GM12878 (cell line): ENCODE data around the gene AHCY. TPM values are rescaled to one million over a fixed set of nuclear protein-coding genes. Genes with fewer than 3 reads are reported as not detected.

ENCODE experiments used
- ATAC-seq: fragments of 200-7000 bp; cut with Tn5 transposase; 3 replicates; pipeline ENCODE4 v1.9.1; 2020; ENCODE audit warnings: mild to moderate bottlenecking, moderate library complexity
- BruUV-seq: library from RNA; stranded (reverse); fragments of 400-500 nt; replicated peaks from 2 replicates; lab custom pipeline; 2021; lab: Mats Ljungman, UMichigan
- CTCF ChIA-PET: fragments of 300-600 bp; sonication (Branson Sonifier 250); formaldehyde crosslinking; extraction: SDS; loops from one replicate; lab custom pipeline; 2021; ENCODE audit warnings: inconsistent platforms; lab: Yijun Ruan, JAX
- POLR2A ChIA-PET: fragments of 350-600 bp; formaldehyde crosslinking; extraction: SDS; loops from one replicate; lab custom pipeline; 2021; ENCODE audit warnings: inconsistent platforms; lab: Charles Lee
- RAD21 ChIA-PET: fragments of 300-600 bp; sonication (Branson Sonifier 250); formaldehyde crosslinking; loops from one replicate; lab custom pipeline; 2023; ENCODE audit warnings: antibody characterized with exemption; ENCODE audit not compliant: unreplicated experiment; lab: Charles Lee
- SMC1A ChIA-PET: fragments of 300-600 bp; sonication (Branson Sonifier 250); formaldehyde crosslinking; loops from one replicate; lab custom pipeline; 2023; ENCODE audit not compliant: unreplicated experiment, uncharacterized antibody; lab: Charles Lee
- DNase-seq: peaks from one replicate; pipeline ENCODE4 v3.0.0-alpha.2; 2011; ENCODE audit warnings: low read depth, low spot score
- FAIRE-seq: peaks from 3 replicates; lab custom pipeline; 2011; peaks lifted over from hg19 to GRCh38; lab: Jason Lieb, UNC
- H2AFZ ChIP-seq: 2 replicates; pipeline ENCODE4 v1.6.0; 2011; ENCODE audit warnings: low read depth, low read length, control low read depth; ENCODE audit not compliant: control insufficient read depth
- H3K27ac ChIP-seq: 2 replicates; pipeline ENCODE4 v1.5.1; 2011; ENCODE audit warnings: control low read depth; ENCODE audit not compliant: control insufficient read depth, insufficient read depth
- H3K27me3 ChIP-seq, 2 experiments: replicated peaks in 1 of 2; 2 replicates each; pipeline versions ENCODE4 v1.6.0 to v1.6.1; 2011; ENCODE audit warnings: low read length in 1 of 2; ENCODE audit not compliant: control insufficient read depth in 2 of 2, insufficient read depth in 2 of 2
- H3K36me3 ChIP-seq, 2 experiments: 2 replicates each; pipeline ENCODE4 v1.5.1; 2011; ENCODE audit warnings: low read length in 1 of 2; ENCODE audit not compliant: control insufficient read depth in 2 of 2, insufficient read depth in 2 of 2
- H3K4me1 ChIP-seq: 2 replicates; pipeline ENCODE4 v1.6.1; 2011; ENCODE audit warnings: mild to moderate bottlenecking, low read length, moderate library complexity, mixed read lengths; ENCODE audit not compliant: control insufficient read depth, insufficient read depth
- H3K4me2 ChIP-seq: 2 replicates; pipeline ENCODE4 v1.6.0; 2011; ENCODE audit warnings: control low read depth; ENCODE audit not compliant: control insufficient read depth, insufficient read depth
- H3K4me3 ChIP-seq: fragments of 200-600 bp; sonication (generic); 2 replicates; pipeline ENCODE4 v1.5.1; 2016
- H3K79me2 ChIP-seq: 2 replicates; pipeline ENCODE4 v1.6.0; 2011; ENCODE audit warnings: low read length; ENCODE audit not compliant: control insufficient read depth, insufficient read depth
- H3K9ac ChIP-seq: 2 replicates; pipeline ENCODE4 v1.8.0; 2011; ENCODE audit warnings: low read length, control low read depth, mixed read lengths; ENCODE audit not compliant: control insufficient read depth, insufficient read depth
- H3K9me3 ChIP-seq: replicated peaks from 3 replicates; pipeline ENCODE4 v1.5.1; 2011; ENCODE audit warnings: mild to moderate bottlenecking, low read length; ENCODE audit not compliant: control insufficient read depth, insufficient read depth
- H4K20me1 ChIP-seq: 2 replicates; pipeline ENCODE4 v1.6.0; 2011; ENCODE audit not compliant: control insufficient read depth, insufficient read depth
- ATF3 ChIP-seq: IDR thresholded peaks from 2 replicates; pipeline ENCODE4 v1.6.1; 2011; ENCODE audit warnings: low read depth, mild to moderate bottlenecking, low read length, moderate library complexity, borderline replicate concordance; ENCODE audit errors: extremely low read depth
- BRCA1 ChIP-seq: IDR thresholded peaks from 2 replicates; pipeline ENCODE4 v1.6.1; 2011; ENCODE audit warnings: low read depth, low read length, improper control_type of control experiment
- ESRRA ChIP-seq: IDR thresholded peaks from 2 replicates; pipeline ENCODE4 v1.6.1; 2012; ENCODE audit warnings: mild to moderate bottlenecking, low read length, improper control_type of control experiment
- FOXM1 ChIP-seq: IDR thresholded peaks from 2 replicates; pipeline ENCODE4 v1.6.1; 2012; ENCODE audit warnings: low read depth, mild to moderate bottlenecking, inconsistent platforms, low read length, moderate library complexity
- JUND ChIP-seq: IDR thresholded peaks from 2 replicates; pipeline ENCODE4 v1.6.1; 2012; ENCODE audit warnings: low read depth, mild to moderate bottlenecking, low read length, improper control_type of control experiment, moderate library complexity
- KAT2A ChIP-seq: conservative IDR thresholded peaks from 2 replicates; pipeline ENCODE4 v1.6.1; 2011; ENCODE audit warnings: low read depth, low read length; ENCODE audit not compliant: control insufficient read depth
- KDM1A ChIP-seq: fragments of 200-600 bp; sonication (generic); IDR thresholded peaks from 2 replicates; pipeline ENCODE4 v1.6.1; 2016; ENCODE audit warnings: borderline replicate concordance
- NFIC ChIP-seq: IDR thresholded peaks from 2 replicates; pipeline ENCODE4 v1.6.1; 2012; ENCODE audit warnings: low read depth, mild to moderate bottlenecking, inconsistent platforms, low read length, moderate library complexity
- REST ChIP-seq: IDR thresholded peaks from 2 replicates; pipeline ENCODE4 v1.6.1; 2012; ENCODE audit warnings: mild to moderate bottlenecking, low read depth, low read length
- RUNX3 ChIP-seq: IDR thresholded peaks from 2 replicates; pipeline ENCODE4 v1.6.1; 2012; ENCODE audit warnings: low read length, inconsistent platforms
- TARDBP ChIP-seq: IDR thresholded peaks from 2 replicates; pipeline ENCODE4 v1.6.1; 2016; ENCODE audit warnings: borderline replicate concordance
- TCF12 ChIP-seq: IDR thresholded peaks from 2 replicates; pipeline ENCODE4 v1.6.1; 2011; ENCODE audit warnings: low read depth, mild to moderate bottlenecking, low read length
- TCF3 ChIP-seq: IDR thresholded peaks from 2 replicates; pipeline ENCODE4 v1.6.1; 2012; ENCODE audit warnings: low read depth, mild to moderate bottlenecking, low read length, borderline replicate concordance; ENCODE audit not compliant: insufficient read depth
- ZNF622 ChIP-seq: fragments of 450-650 bp; IDR thresholded peaks from 2 replicates; pipeline ENCODE4 v1.6.1; 2017; ENCODE audit warnings: mild to moderate bottlenecking, inconsistent platforms
- WGBS: methylation state at CpG from one replicate; pipeline ENCODE4 v1.1.6; 2016; ENCODE audit warnings: low lambda C conversion rate; ENCODE audit not compliant: insufficient replicate concordance, insufficient coverage; ENCODE audit errors: missing lambda C conversion rate; 5-methylcytosine and 5-hydroxymethylcytosine counted together
- in situ Hi-C: fragments of 300-500 bp; cut with MboI; formaldehyde crosslinking; loops from 9 replicates; pipeline ENCODE4 v1.14.3; 2018; ENCODE audit warnings: mixed read lengths
- intact Hi-C: fragments of 100-400 bp; cut with micrococcal nuclease; formaldehyde crosslinking; loops from one replicate; pipeline ENCODE4 v1.14.2; 2022; ENCODE audit not compliant: unreplicated experiment
- polyA plus RNA-seq, 11 experiments: library from polyadenylated mRNA; depleted of rRNA in 4 of 11; unstranded in 6 of 11; stranded (reverse) in 5 of 11; fragments of >200 nt; fragmentation: Nextera tagmentation in 4 of 11; fragmentation: Illumina TruSeq in 1 of 11; extraction: Ambion mirVana in 4 of 11; extraction: Trizol in 1 of 11; gene quantifications; 1 replicate in 1 of 11; 2 replicates in 10 of 11; pipeline versions ENCODE4 v1.2.1 to v1.2.3, GENCODE V29; 2011 to 2016; ENCODE audit warnings: inconsistent platforms in 2 of 11, missing spikeins in 2 of 11, low read depth in 1 of 11
- total RNA-seq, 4 experiments: library from RNA; depleted of rRNA in 3 of 4; stranded (reverse); fragments of >200 nt in 3 of 4; fragmentation: Illumina TruSeq in 1 of 4; extraction: Trizol in 1 of 4; gene quantifications; 2 replicates each; pipeline versions ENCODE4 v1.2.1 to v1.2.3, GENCODE V29; 2013 to 2021

The AHCY gene
- total and polyA plus RNA-seq, 10 of the 15 experiments (the other 5 are each of a cell fraction or from before 2014, with no cell fraction given) = 84.9 to 223 (median 181) TPM

GRCh38 chr20:34316196-34316814 lies 13.2 kb upstream of the AHCY start:
- ChIA-PET CTCF (interaction anchor here (1.5 kb wide), 1 partner anchor 157 kb away, joined by 3 read pairs; no protein-coding TSS in a partner anchor), SMC1A (no interaction called here)
- no peak overlapping the region for H3K4me2 ChIP-seq
- no peak overlapping the region for H3K9ac ChIP-seq
- TF ChIP-seq TCF3 (no peak), ATF3 (no peak), NFIC (no peak), TARDBP (no peak), ZNF622 (no peak), KDM1A (no peak), REST (no peak), KAT2A (no peak), ESRRA (no peak), RUNX3 (no peak), TCF12 (no peak), FOXM1 (no peak), JUND (no peak), BRCA1 (no peak)
- TF ChIP-seq, all 136 proteins: peak for 0
- H3K4me1 ChIP-seq = peaks cover 8% of the 10 kb centered on the region; the same call in 1 of the 2 replicates
- H3K27me3 ChIP-seq = peaks cover 0 to 9% of the 10 kb centered on the region in 2 experiments; a peak in 2 of 4 replicates
- no peaks in the 10 kb centered on the region for H3K79me2 ChIP-seq
- no peak overlapping the region for H3K4me3 ChIP-seq
- no peak for FAIRE-seq
- H3K36me3 ChIP-seq = no peaks in the 10 kb centered on the region
- intact Hi-C loops (no loop called here), in situ Hi-C loops (no loop called here)
- ChIA-PET RAD21 (interaction anchor here (0.5 kb wide), 1 partner anchor 9 kb away, joined by 3 read pairs; no protein-coding TSS in a partner anchor), POLR2A (no interaction called here)
- H4K20me1 ChIP-seq = no peaks in the 10 kb centered on the region
- no TSS peak for BruUV-seq
- no peak for DNase-seq
- no peak overlapping the region for H3K27ac ChIP-seq
- H3K9me3 ChIP-seq = no peaks in the 10 kb centered on the region
- no peak overlapping the region for H2AFZ ChIP-seq
- ATAC-seq = no peak
- WGBS = 79% methylated on average over 6 of the region's 6 CpGs
